HL-60 (cell line): Measurements from ENCODE around the gene FOXP1.

Source experiments
- DNase-seq, 2 experiments: peaks; one replicate each; pipeline ENCODE4 v3.0.0-alpha.2; 2010 to 2020; ENCODE audit warnings: low read depth in 1 of 2, low spot score in 1 of 2
- H3K27ac ChIP-seq: fragments of 250-450 bp; sonication (Bioruptor Pico); replicated peaks from 2 replicates; pipeline ENCODE4 v1.5.1; 2020; ENCODE audit warnings: mild to moderate bottlenecking, moderate library complexity
- H3K27me3 ChIP-seq: fragments of 250-450 bp; sonication (Bioruptor Pico); 2 replicates; pipeline ENCODE4 v1.5.1; 2021; ENCODE audit warnings: mild to moderate bottlenecking, moderate library complexity; ENCODE audit not compliant: insufficient read depth, poor library complexity, severe bottlenecking
- H3K4me3 ChIP-seq: replicated peaks from 2 replicates; pipeline ENCODE4 v1.5.1; 2011; ENCODE audit warnings: mild to moderate bottlenecking, control low read depth, low read length; ENCODE audit not compliant: insufficient read depth
- GABPA ChIP-seq: IDR thresholded peaks from 2 replicates; pipeline ENCODE4 v1.6.1; 2012; ENCODE audit warnings: low read depth
- POLR2AphosphoS5 ChIP-seq: IDR thresholded peaks from 2 replicates; pipeline ENCODE4 v1.6.1; 2012; ENCODE audit warnings: low read depth
- SPI1 ChIP-seq: IDR thresholded peaks from 2 replicates; pipeline ENCODE4 v1.6.1; 2012; ENCODE audit warnings: low read depth, mild to moderate bottlenecking, borderline replicate concordance
- TF ChIP-seq, protein P1 (sequence below): IDR thresholded peaks from one replicate; pipeline ENCODE4 v1.5.1; 2011; ENCODE audit warnings: low read length, control low read depth, inconsistent platforms; ENCODE audit not compliant: insufficient read depth
- TF ChIP-seq, protein P2 (sequence below): IDR thresholded peaks from 2 replicates; pipeline ENCODE4 v1.6.1; 2012; ENCODE audit warnings: low read depth; ENCODE audit not compliant: insufficient replicate concordance

Gene FOXP1

DNA sequence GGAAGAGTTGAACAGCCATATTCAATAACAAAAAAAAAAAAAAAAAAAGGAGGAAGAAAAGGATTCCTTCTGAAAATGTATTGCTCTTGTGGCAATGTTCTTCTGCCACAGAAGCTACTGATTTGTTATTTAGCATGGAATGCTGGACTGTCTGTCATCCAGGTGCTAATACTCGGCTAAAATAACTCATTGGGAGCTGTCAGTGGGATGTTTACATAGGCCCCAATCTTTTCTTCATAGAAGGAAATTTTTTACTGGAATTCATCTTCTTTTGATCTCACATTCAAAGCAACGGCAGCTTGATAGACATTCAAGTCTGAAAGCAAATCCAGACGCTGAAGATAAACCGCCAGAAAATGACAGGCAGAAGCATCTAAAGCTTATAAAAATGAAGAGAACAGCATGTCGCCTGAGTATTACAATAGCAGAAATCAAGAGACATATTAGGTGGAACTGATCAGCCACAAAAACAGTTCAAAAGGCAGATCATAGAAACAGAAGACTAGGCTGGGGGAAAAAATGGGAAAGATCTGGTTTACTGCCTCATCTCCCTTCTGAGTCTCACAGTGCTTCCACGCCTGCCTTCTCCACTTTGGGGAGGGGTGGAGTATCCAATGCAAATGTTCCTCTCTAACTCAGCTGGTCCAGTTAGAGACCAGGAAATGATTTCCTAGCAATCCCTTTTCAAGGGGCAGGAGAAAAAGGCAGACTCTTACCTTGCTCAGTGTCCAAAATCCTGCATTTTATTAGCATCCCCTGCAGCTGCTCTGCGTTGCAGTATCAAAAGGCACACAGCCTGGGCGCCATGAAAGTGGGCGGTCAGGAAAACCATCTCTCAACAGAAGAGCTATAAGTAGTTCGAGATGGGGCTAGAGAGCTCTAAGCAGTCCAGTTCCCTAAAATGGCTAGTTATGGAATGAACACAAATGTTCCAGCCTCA, 451.9 kb downstream of the FOXP1 start:
- H3K4me3 ChIP-seq: no peak overlapping the region
- no peaks in the 10 kb centered on the region for H3K27me3 ChIP-seq
- peak; percentile 40; the same call in 1 of the 2 replicates for TF ChIP-seq SPI1
- TF ChIP-seq, protein P1, sequence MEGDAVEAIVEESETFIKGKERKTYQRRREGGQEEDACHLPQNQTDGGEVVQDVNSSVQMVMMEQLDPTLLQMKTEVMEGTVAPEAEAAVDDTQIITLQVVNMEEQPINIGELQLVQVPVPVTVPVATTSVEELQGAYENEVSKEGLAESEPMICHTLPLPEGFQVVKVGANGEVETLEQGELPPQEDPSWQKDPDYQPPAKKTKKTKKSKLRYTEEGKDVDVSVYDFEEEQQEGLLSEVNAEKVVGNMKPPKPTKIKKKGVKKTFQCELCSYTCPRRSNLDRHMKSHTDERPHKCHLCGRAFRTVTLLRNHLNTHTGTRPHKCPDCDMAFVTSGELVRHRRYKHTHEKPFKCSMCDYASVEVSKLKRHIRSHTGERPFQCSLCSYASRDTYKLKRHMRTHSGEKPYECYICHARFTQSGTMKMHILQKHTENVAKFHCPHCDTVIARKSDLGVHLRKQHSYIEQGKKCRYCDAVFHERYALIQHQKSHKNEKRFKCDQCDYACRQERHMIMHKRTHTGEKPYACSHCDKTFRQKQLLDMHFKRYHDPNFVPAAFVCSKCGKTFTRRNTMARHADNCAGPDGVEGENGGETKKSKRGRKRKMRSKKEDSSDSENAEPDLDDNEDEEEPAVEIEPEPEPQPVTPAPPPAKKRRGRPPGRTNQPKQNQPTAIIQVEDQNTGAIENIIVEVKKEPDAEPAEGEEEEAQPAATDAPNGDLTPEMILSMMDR: no peak
- no peak overlapping the region for H3K27ac ChIP-seq
- DNase-seq: no peak

- Histone ChIP-seq H3K27ac (peak overlapping the region; percentile 58), H3K4me3 (peak overlapping the region; percentile 36)
- peak; percentile 20 to 83 for DNase-seq
These were observed 452.8 kb downstream of the FOXP1 start for GRCh38 chr3:71130471-71131374.

DNA sequence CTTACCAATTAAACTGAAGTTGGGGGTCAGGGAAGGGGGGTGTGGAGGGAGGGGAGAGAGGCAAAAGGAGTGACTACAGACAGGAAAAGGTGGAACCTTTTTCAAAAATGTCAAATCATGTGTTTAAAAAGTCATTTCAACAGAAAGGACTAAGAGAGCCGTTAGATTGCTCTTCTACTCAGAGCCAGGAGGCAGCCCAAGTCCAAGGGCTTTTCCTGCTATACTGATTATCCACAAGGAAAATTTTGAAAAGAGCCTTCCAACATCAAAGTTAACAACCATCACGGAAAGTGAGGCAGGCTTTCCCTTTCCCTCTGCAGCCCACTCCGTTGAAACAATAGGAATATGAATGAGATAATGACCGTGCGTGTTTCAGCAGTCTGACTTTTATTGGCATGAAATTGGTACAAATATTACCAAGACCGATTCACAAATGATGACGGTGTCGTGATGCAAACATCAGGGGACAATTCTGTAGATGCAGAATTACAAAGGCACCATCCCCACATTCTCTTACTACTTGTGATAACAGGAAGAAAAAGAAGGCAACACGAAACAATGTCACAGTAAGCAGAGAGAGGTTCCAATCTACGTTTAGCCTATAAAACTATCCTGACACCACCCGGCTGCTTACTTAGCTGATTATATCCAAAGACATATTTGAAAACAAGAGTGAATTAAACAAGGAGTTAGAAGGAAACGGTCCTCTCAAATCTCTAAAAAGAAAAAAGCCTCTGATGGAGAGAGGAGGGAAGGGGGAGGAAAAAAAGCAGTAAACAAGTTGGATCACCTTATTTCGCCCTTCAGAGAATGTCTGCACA, 453.7 kb downstream of the FOXP1 start:
- no peaks in the 10 kb centered on the region for H3K27me3 ChIP-seq
- TF ChIP-seq, protein P2, sequence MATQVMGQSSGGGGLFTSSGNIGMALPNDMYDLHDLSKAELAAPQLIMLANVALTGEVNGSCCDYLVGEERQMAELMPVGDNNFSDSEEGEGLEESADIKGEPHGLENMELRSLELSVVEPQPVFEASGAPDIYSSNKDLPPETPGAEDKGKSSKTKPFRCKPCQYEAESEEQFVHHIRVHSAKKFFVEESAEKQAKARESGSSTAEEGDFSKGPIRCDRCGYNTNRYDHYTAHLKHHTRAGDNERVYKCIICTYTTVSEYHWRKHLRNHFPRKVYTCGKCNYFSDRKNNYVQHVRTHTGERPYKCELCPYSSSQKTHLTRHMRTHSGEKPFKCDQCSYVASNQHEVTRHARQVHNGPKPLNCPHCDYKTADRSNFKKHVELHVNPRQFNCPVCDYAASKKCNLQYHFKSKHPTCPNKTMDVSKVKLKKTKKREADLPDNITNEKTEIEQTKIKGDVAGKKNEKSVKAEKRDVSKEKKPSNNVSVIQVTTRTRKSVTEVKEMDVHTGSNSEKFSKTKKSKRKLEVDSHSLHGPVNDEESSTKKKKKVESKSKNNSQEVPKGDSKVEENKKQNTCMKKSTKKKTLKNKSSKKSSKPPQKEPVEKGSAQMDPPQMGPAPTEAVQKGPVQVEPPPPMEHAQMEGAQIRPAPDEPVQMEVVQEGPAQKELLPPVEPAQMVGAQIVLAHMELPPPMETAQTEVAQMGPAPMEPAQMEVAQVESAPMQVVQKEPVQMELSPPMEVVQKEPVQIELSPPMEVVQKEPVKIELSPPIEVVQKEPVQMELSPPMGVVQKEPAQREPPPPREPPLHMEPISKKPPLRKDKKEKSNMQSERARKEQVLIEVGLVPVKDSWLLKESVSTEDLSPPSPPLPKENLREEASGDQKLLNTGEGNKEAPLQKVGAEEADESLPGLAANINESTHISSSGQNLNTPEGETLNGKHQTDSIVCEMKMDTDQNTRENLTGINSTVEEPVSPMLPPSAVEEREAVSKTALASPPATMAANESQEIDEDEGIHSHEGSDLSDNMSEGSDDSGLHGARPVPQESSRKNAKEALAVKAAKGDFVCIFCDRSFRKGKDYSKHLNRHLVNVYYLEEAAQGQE: no peak
- TF ChIP-seq GABPA (no peak), SPI1 (no peak), POLR2AphosphoS5 (no peak)
- TF ChIP-seq, protein P1: no peak
- peak in 1 of 2 experiments; percentile 13 for DNase-seq
- peak overlapping the region; percentile 36 for H3K4me3 ChIP-seq
- peak overlapping the region; percentile 58 for H3K27ac ChIP-seq

More at GRCh38 chr3:71130471-71131374, 452.8 kb downstream of the FOXP1 start:
- H3K27me3 ChIP-seq: no peaks in the 10 kb centered on the region
- TF ChIP-seq SPI1 (peak; percentile 55; the same call in 1 of the 2 replicates), GABPA (peak; percentile 24; the same call in 1 of the 2 replicates), POLR2AphosphoS5 (peak; percentile 64)
- TF ChIP-seq, protein P1: no peak
- TF ChIP-seq, protein P2: peak; percentile 12
